ENCODE measurements around the gene SLC49A3.

- TF ChIP-seq, protein P1, sequence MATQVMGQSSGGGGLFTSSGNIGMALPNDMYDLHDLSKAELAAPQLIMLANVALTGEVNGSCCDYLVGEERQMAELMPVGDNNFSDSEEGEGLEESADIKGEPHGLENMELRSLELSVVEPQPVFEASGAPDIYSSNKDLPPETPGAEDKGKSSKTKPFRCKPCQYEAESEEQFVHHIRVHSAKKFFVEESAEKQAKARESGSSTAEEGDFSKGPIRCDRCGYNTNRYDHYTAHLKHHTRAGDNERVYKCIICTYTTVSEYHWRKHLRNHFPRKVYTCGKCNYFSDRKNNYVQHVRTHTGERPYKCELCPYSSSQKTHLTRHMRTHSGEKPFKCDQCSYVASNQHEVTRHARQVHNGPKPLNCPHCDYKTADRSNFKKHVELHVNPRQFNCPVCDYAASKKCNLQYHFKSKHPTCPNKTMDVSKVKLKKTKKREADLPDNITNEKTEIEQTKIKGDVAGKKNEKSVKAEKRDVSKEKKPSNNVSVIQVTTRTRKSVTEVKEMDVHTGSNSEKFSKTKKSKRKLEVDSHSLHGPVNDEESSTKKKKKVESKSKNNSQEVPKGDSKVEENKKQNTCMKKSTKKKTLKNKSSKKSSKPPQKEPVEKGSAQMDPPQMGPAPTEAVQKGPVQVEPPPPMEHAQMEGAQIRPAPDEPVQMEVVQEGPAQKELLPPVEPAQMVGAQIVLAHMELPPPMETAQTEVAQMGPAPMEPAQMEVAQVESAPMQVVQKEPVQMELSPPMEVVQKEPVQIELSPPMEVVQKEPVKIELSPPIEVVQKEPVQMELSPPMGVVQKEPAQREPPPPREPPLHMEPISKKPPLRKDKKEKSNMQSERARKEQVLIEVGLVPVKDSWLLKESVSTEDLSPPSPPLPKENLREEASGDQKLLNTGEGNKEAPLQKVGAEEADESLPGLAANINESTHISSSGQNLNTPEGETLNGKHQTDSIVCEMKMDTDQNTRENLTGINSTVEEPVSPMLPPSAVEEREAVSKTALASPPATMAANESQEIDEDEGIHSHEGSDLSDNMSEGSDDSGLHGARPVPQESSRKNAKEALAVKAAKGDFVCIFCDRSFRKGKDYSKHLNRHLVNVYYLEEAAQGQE (IDR thresholded peaks at IDR 0.05; ENCODE audit: borderline replicate concordance in 1 of 2, low read depth in 1 of 2, low read length in 2 of 2): no peak
- TF ChIP-seq ZNF276 (CRISPR knock-in tag; IDR thresholded peaks at IDR 0.05; ENCODE audit: low read depth) (no peak), NFE2L2 (IDR thresholded peaks at IDR 0.05; ENCODE audit: low read length) (no peak), HIVEP1 (CRISPR knock-in tag; IDR thresholded peaks at IDR 0.05) (no peak)
Measured at GRCh38 chr4:636628-637159, 52.3 kb downstream of the SLC49A3 start.
